Vagina (tissue), 2 donors: ENCODE measurements around the gene OR51Q1.

Source experiments
- POLR2A ChIP-seq, 2 donors: fragments of 450-650 bp; IDR thresholded peaks; one replicate each; pipeline ENCODE4 v1.6.1; 2017; ENCODE audit warnings: antibody characterized with exemption in 2 of 2, mild to moderate bottlenecking in 2 of 2, moderate library complexity in 2 of 2
- POLR2AphosphoS5 ChIP-seq, 2 donors: sonication (generic); formaldehyde crosslinking; IDR thresholded peaks; one replicate each; pipeline ENCODE4 v1.9.0; 2017; ENCODE audit warnings: antibody characterized with exemption in 2 of 2, mild to moderate bottlenecking in 2 of 2, low read depth in 1 of 2; ENCODE audit not compliant: insufficient read depth in 1 of 2
- TF ChIP-seq, protein P1 (sequence below), 3 experiments: fragments of 450-650 bp in 2 of 3; fragments of 200-600 bp in 1 of 3; sonication (generic) in 1 of 3; IDR thresholded peaks; one replicate each; pipeline ENCODE4 v1.5.1; 2017 to 2019; ENCODE audit warnings: antibody characterized with exemption in 3 of 3, mild to moderate bottlenecking in 2 of 3, moderate library complexity in 2 of 3

DNA sequence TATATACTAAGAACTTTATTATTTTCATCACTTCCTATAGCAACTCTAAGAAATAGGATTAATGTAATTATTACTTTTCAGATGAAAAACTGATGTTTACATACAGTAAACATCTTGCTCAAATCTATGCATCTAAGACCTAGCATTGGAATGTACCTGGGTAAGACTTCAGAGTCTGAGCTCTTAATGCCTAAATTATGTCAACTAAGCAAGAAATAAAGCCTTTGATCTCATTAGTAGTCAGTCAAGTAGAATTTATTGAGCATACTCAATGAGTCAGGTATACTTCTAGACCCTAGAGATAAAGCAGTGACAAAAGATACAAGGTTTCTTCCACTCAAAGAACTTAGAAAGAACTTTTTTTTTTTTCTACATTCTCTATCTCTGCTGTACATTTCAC lies 16.7 kb upstream of the OR51Q1 start:
- no peak for TF ChIP-seq POLR2A (IDR thresholded peaks at IDR 0.05)
- TF ChIP-seq, protein P1, sequence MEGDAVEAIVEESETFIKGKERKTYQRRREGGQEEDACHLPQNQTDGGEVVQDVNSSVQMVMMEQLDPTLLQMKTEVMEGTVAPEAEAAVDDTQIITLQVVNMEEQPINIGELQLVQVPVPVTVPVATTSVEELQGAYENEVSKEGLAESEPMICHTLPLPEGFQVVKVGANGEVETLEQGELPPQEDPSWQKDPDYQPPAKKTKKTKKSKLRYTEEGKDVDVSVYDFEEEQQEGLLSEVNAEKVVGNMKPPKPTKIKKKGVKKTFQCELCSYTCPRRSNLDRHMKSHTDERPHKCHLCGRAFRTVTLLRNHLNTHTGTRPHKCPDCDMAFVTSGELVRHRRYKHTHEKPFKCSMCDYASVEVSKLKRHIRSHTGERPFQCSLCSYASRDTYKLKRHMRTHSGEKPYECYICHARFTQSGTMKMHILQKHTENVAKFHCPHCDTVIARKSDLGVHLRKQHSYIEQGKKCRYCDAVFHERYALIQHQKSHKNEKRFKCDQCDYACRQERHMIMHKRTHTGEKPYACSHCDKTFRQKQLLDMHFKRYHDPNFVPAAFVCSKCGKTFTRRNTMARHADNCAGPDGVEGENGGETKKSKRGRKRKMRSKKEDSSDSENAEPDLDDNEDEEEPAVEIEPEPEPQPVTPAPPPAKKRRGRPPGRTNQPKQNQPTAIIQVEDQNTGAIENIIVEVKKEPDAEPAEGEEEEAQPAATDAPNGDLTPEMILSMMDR (IDR thresholded peaks at IDR 0.05): no peak
- TF ChIP-seq POLR2AphosphoS5 (IDR thresholded peaks at IDR 0.05; ENCODE audit: insufficient read depth in 1 of 2, low read depth in 1 of 2): no peak
